GM12878 (cell line): Measurements from ENCODE around the gene GNB5. TPM values are rescaled to one million over a fixed set of nuclear protein-coding genes. Genes with fewer than 3 reads are reported as not detected.

Experiments used
- ATAC-seq: fragments of 200-7000 bp; cut with Tn5 transposase; 3 replicates; pipeline ENCODE4 v1.9.1; 2020; ENCODE audit warnings: mild to moderate bottlenecking, moderate library complexity
- BruUV-seq: library from RNA; stranded (reverse); fragments of 400-500 nt; replicated peaks from 2 replicates; lab custom pipeline; 2021; lab: Mats Ljungman, UMichigan
- CTCF ChIA-PET: fragments of 300-600 bp; sonication (Branson Sonifier 250); formaldehyde crosslinking; extraction: SDS; loops from one replicate; lab custom pipeline; 2021; ENCODE audit warnings: inconsistent platforms; lab: Yijun Ruan, JAX
- POLR2A ChIA-PET: fragments of 350-600 bp; formaldehyde crosslinking; extraction: SDS; loops from one replicate; lab custom pipeline; 2021; ENCODE audit warnings: inconsistent platforms; lab: Charles Lee
- RAD21 ChIA-PET: fragments of 300-600 bp; sonication (Branson Sonifier 250); formaldehyde crosslinking; loops from one replicate; lab custom pipeline; 2023; ENCODE audit warnings: antibody characterized with exemption; ENCODE audit not compliant: unreplicated experiment; lab: Charles Lee
- SMC1A ChIA-PET: fragments of 300-600 bp; sonication (Branson Sonifier 250); formaldehyde crosslinking; loops from one replicate; lab custom pipeline; 2023; ENCODE audit not compliant: unreplicated experiment, uncharacterized antibody; lab: Charles Lee
- DNase-seq: peaks from one replicate; pipeline ENCODE4 v3.0.0-alpha.2; 2011; ENCODE audit warnings: low read depth, low spot score
- FAIRE-seq: peaks from 3 replicates; lab custom pipeline; 2011; peaks lifted over from hg19 to GRCh38; lab: Jason Lieb, UNC
- H2AFZ ChIP-seq: 2 replicates; pipeline ENCODE4 v1.6.0; 2011; ENCODE audit warnings: low read depth, low read length, control low read depth; ENCODE audit not compliant: control insufficient read depth
- H3K27ac ChIP-seq: 2 replicates; pipeline ENCODE4 v1.5.1; 2011; ENCODE audit warnings: control low read depth; ENCODE audit not compliant: control insufficient read depth, insufficient read depth
- H3K27me3 ChIP-seq, 2 experiments: replicated peaks in 1 of 2; 2 replicates each; pipeline versions ENCODE4 v1.6.0 to v1.6.1; 2011; ENCODE audit warnings: low read length in 1 of 2; ENCODE audit not compliant: control insufficient read depth in 2 of 2, insufficient read depth in 2 of 2
- H3K36me3 ChIP-seq, 2 experiments: 2 replicates each; pipeline ENCODE4 v1.5.1; 2011; ENCODE audit warnings: low read length in 1 of 2; ENCODE audit not compliant: control insufficient read depth in 2 of 2, insufficient read depth in 2 of 2
- H3K4me1 ChIP-seq: 2 replicates; pipeline ENCODE4 v1.6.1; 2011; ENCODE audit warnings: mild to moderate bottlenecking, low read length, moderate library complexity, mixed read lengths; ENCODE audit not compliant: control insufficient read depth, insufficient read depth
- H3K4me2 ChIP-seq: 2 replicates; pipeline ENCODE4 v1.6.0; 2011; ENCODE audit warnings: control low read depth; ENCODE audit not compliant: control insufficient read depth, insufficient read depth
- H3K4me3 ChIP-seq: fragments of 200-600 bp; sonication (generic); 2 replicates; pipeline ENCODE4 v1.5.1; 2016
- H3K79me2 ChIP-seq: 2 replicates; pipeline ENCODE4 v1.6.0; 2011; ENCODE audit warnings: low read length; ENCODE audit not compliant: control insufficient read depth, insufficient read depth
- H3K9ac ChIP-seq: 2 replicates; pipeline ENCODE4 v1.8.0; 2011; ENCODE audit warnings: low read length, control low read depth, mixed read lengths; ENCODE audit not compliant: control insufficient read depth, insufficient read depth
- H3K9me3 ChIP-seq: replicated peaks from 3 replicates; pipeline ENCODE4 v1.5.1; 2011; ENCODE audit warnings: mild to moderate bottlenecking, low read length; ENCODE audit not compliant: control insufficient read depth, insufficient read depth
- H4K20me1 ChIP-seq: 2 replicates; pipeline ENCODE4 v1.6.0; 2011; ENCODE audit not compliant: control insufficient read depth, insufficient read depth
- BRCA1 ChIP-seq: IDR thresholded peaks from 2 replicates; pipeline ENCODE4 v1.6.1; 2011; ENCODE audit warnings: low read depth, low read length, improper control_type of control experiment
- FOS ChIP-seq: IDR thresholded peaks from 3 replicates; pipeline ENCODE4 v1.6.1; 2011; ENCODE audit warnings: borderline replicate concordance; ENCODE audit not compliant: insufficient read length; ENCODE audit errors: extremely low read depth
- HCFC1 ChIP-seq: fragments of 150-350 bp; IDR thresholded peaks from 2 replicates; pipeline ENCODE4 v1.6.1; 2014; ENCODE audit warnings: low read length
- KLF5 ChIP-seq: fragments of 450-650 bp; IDR thresholded peaks from 2 replicates; pipeline ENCODE4 v1.6.1; 2014; ENCODE audit warnings: mild to moderate bottlenecking; ENCODE audit not compliant: partially characterized antibody
- YY1 ChIP-seq: IDR thresholded peaks from 2 replicates; pipeline ENCODE4 v1.6.1; 2011; ENCODE audit warnings: low read depth, mild to moderate bottlenecking, low read length
- WGBS: methylation state at CpG from one replicate; pipeline ENCODE4 v1.1.6; 2016; ENCODE audit warnings: low lambda C conversion rate; ENCODE audit not compliant: insufficient replicate concordance, insufficient coverage; ENCODE audit errors: missing lambda C conversion rate; 5-methylcytosine and 5-hydroxymethylcytosine counted together
- in situ Hi-C: fragments of 300-500 bp; cut with MboI; formaldehyde crosslinking; loops from 9 replicates; pipeline ENCODE4 v1.14.3; 2018; ENCODE audit warnings: mixed read lengths
- intact Hi-C: fragments of 100-400 bp; cut with micrococcal nuclease; formaldehyde crosslinking; loops from one replicate; pipeline ENCODE4 v1.14.2; 2022; ENCODE audit not compliant: unreplicated experiment
- polyA plus RNA-seq, 11 experiments: library from polyadenylated mRNA; depleted of rRNA in 4 of 11; unstranded in 6 of 11; stranded (reverse) in 5 of 11; fragments of >200 nt; fragmentation: Nextera tagmentation in 4 of 11; fragmentation: Illumina TruSeq in 1 of 11; extraction: Ambion mirVana in 4 of 11; extraction: Trizol in 1 of 11; gene quantifications; 1 replicate in 1 of 11; 2 replicates in 10 of 11; pipeline versions ENCODE4 v1.2.1 to v1.2.3, GENCODE V29; 2011 to 2016; ENCODE audit warnings: inconsistent platforms in 2 of 11, missing spikeins in 2 of 11, low read depth in 1 of 11
- total RNA-seq, 4 experiments: library from RNA; depleted of rRNA in 3 of 4; stranded (reverse); fragments of >200 nt in 3 of 4; fragmentation: Illumina TruSeq in 1 of 4; extraction: Trizol in 1 of 4; gene quantifications; 2 replicates each; pipeline versions ENCODE4 v1.2.1 to v1.2.3, GENCODE V29; 2013 to 2021
- TF ChIP-seq, protein P1 (sequence below): IDR thresholded peaks from 2 replicates; pipeline ENCODE4 v1.6.1; 2011; ENCODE audit warnings: mild to moderate bottlenecking, low read depth, low read length, moderate library complexity; ENCODE audit not compliant: insufficient replicate concordance
- TF ChIP-seq, protein P2 (sequence below): fragments of 450-650 bp; IDR thresholded peaks from 2 replicates; pipeline ENCODE4 v1.6.1; 2016; ENCODE audit warnings: mild to moderate bottlenecking, moderate library complexity, borderline replicate concordance
- TF ChIP-seq, protein P3 (sequence below): fragments of 450-650 bp; IDR thresholded peaks from 2 replicates; pipeline ENCODE4 v1.6.1; 2016; ENCODE audit warnings: mild to moderate bottlenecking

The GNB5 gene
- total and polyA plus RNA-seq, 10 of the 15 experiments (the other 5 are each of a cell fraction or from before 2014, with no cell fraction given), result 2.4 to 25.9 (median 15.2) TPM

DNA sequence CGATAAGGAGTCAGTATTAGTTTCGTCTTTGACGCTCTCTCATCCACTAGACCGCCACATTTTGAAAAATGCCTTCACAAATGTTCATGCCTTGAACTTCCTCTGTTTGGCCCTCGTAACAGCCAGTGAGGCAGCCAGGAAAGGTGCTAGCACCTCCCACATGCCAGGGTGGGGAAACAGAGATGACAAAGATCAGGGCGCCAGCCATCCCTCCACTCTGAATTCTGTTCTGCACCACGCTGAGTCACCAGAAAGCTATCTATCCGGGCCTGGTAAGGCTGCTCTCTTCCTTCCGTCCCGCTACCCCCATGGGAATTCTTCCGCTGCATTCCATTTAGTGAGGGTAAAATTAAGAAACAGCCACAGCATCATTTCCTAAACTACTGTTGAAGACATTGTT, 47.3 kb downstream of the GNB5 start:
- no peak overlapping the region for H3K27ac ChIP-seq
- no peaks in the 10 kb centered on the region for H3K79me2 ChIP-seq
- in situ Hi-C loops, result no loop called here
- H3K9me3 ChIP-seq, result no peaks in the 10 kb centered on the region
- no peaks in the 10 kb centered on the region for H3K27me3 ChIP-seq
- H4K20me1 ChIP-seq, result no peaks in the 10 kb centered on the region
- SMC1A ChIA-PET, result interaction anchor here (1.1 to 1.2 kb wide), 3 partner anchors 65 to 155 kb away, joined by 3 to 4 read pairs (median 3); no protein-coding TSS in a partner anchor
- FAIRE-seq (no peak), DNase-seq (no peak), ATAC-seq (no peak)
- no peak overlapping the region for H2AFZ ChIP-seq
- intact Hi-C loops, result no loop called here
- peaks cover 0 to 4% of the 10 kb centered on the region in 2 experiments; a peak in 1 of 4 replicates for H3K36me3 ChIP-seq
- CTCF ChIA-PET, result interaction anchor here (1.2 to 2.0 kb wide), 3 partner anchors 61 to 65 kb away, joined by 4 to 5 read pairs (median 4); no protein-coding TSS in a partner anchor
- no peak overlapping the region for H3K4me3 ChIP-seq
- WGBS, result 90% methylated on average over 11 of the region's 11 CpGs
- RAD21 ChIA-PET, result no interaction called here
- H3K4me2 ChIP-seq, result no peak overlapping the region
- H3K4me1 ChIP-seq, result peaks cover 4% of the 10 kb centered on the region
- POLR2A ChIA-PET, result no interaction called here
- no peak for TF ChIP-seq HCFC1
- TF ChIP-seq YY1, result no peak
- TF ChIP-seq, protein P1, sequence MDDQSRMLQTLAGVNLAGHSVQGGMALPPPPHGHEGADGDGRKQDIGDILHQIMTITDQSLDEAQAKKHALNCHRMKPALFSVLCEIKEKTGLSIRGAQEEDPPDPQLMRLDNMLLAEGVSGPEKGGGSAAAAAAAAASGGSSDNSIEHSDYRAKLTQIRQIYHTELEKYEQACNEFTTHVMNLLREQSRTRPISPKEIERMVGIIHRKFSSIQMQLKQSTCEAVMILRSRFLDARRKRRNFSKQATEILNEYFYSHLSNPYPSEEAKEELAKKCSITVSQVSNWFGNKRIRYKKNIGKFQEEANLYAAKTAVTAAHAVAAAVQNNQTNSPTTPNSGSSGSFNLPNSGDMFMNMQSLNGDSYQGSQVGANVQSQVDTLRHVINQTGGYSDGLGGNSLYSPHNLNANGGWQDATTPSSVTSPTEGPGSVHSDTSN, result no peak
- TF ChIP-seq BRCA1, result no peak
- TF ChIP-seq KLF5, result no peak
- TF ChIP-seq, protein P2, sequence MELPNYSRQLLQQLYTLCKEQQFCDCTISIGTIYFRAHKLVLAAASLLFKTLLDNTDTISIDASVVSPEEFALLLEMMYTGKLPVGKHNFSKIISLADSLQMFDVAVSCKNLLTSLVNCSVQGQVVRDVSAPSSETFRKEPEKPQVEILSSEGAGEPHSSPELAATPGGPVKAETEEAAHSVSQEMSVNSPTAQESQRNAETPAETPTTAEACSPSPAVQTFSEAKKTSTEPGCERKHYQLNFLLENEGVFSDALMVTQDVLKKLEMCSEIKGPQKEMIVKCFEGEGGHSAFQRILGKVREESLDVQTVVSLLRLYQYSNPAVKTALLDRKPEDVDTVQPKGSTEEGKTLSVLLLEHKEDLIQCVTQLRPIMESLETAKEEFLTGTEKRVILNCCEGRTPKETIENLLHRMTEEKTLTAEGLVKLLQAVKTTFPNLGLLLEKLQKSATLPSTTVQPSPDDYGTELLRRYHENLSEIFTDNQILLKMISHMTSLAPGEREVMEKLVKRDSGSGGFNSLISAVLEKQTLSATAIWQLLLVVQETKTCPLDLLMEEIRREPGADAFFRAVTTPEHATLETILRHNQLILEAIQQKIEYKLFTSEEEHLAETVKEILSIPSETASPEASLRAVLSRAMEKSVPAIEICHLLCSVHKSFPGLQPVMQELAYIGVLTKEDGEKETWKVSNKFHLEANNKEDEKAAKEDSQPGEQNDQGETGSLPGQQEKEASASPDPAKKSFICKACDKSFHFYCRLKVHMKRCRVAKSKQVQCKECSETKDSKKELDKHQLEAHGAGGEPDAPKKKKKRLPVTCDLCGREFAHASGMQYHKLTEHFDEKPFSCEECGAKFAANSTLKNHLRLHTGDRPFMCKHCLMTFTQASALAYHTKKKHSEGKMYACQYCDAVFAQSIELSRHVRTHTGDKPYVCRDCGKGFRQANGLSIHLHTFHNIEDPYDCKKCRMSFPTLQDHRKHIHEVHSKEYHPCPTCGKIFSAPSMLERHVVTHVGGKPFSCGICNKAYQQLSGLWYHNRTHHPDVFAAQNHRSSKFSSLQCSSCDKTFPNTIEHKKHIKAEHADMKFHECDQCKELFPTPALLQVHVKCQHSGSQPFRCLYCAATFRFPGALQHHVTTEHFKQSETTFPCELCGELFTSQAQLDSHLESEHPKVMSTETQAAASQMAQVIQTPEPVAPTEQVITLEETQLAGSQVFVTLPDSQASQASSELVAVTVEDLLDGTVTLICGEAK, result no peak
- no peak for TF ChIP-seq FOS
- TF ChIP-seq, protein P3, sequence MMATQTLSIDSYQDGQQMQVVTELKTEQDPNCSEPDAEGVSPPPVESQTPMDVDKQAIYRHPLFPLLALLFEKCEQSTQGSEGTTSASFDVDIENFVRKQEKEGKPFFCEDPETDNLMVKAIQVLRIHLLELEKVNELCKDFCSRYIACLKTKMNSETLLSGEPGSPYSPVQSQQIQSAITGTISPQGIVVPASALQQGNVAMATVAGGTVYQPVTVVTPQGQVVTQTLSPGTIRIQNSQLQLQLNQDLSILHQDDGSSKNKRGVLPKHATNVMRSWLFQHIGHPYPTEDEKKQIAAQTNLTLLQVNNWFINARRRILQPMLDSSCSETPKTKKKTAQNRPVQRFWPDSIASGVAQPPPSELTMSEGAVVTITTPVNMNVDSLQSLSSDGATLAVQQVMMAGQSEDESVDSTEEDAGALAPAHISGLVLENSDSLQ, result no peak
- no TSS peak for BruUV-seq
- no peak overlapping the region for H3K9ac ChIP-seq
